SK-N-SH treated with all-trans-retinoic acid at 6 μM for 48 hours (cell line): ENCODE data around the gene TMEM33.

Experiments used
- ATAC-seq: fragments of 200-7000 bp; cut with Tn5 transposase; 3 replicates; pipeline ENCODE4 v1.9.1; 2020; ENCODE audit warnings: mild to moderate bottlenecking, moderate library complexity
- ARNTL ChIP-seq: fragments of 450-650 bp; formaldehyde crosslinking; IDR thresholded peaks from 2 replicates; pipeline ENCODE4 v1.5.0; 2020; ENCODE audit warnings: low read depth, mild to moderate bottlenecking, moderate library complexity, borderline replicate concordance
- BACH2 ChIP-seq: fragments of 250-450 bp; sonication (Bioruptor Pico); IDR thresholded peaks from 2 replicates; pipeline ENCODE4 v1.9.0; 2021; ENCODE audit warnings: mild to moderate bottlenecking, borderline replicate concordance
- GLIS3 ChIP-seq: fragments of 250-450 bp; sonication (Bioruptor Pico); IDR thresholded peaks from 2 replicates; pipeline ENCODE4 v1.5.0; 2020; ENCODE audit warnings: mild to moderate bottlenecking, moderate library complexity
- TCF4 ChIP-seq: fragments of 250-450 bp; sonication (Bioruptor Pico); IDR thresholded peaks from 2 replicates; pipeline ENCODE4 v1.8.0; 2021; ENCODE audit warnings: mild to moderate bottlenecking, moderate library complexity, borderline replicate concordance
- TSHZ2 ChIP-seq: fragments of 250-450 bp; sonication (Bioruptor Pico); IDR thresholded peaks from 2 replicates; pipeline ENCODE4 v1.5.0; 2020; ENCODE audit warnings: mild to moderate bottlenecking, moderate library complexity
- ZC3H10 ChIP-seq: fragments of 250-450 bp; sonication (Bioruptor Pico); IDR thresholded peaks from 2 replicates; pipeline ENCODE4 v1.5.1; 2021; ENCODE audit warnings: mild to moderate bottlenecking, moderate library complexity
- ZFP30 ChIP-seq: fragments of 450-650 bp; formaldehyde crosslinking; IDR thresholded peaks from 2 replicates; pipeline ENCODE4 v1.5.0; 2022; ENCODE audit warnings: mild to moderate bottlenecking, moderate library complexity
- ZNF70 ChIP-seq: fragments of 450-650 bp; formaldehyde crosslinking; IDR thresholded peaks from 2 replicates; pipeline ENCODE4 v1.5.0; 2020; ENCODE audit warnings: mild to moderate bottlenecking, moderate library complexity
- ZNF8 ChIP-seq: fragments of 450-650 bp; formaldehyde crosslinking; IDR thresholded peaks from 2 replicates; pipeline ENCODE4 v1.5.0; 2020; ENCODE audit warnings: mild to moderate bottlenecking, moderate library complexity
- TF ChIP-seq, protein P1 (sequence below): fragments of 250-450 bp; sonication (Bioruptor Pico); IDR thresholded peaks from 2 replicates; pipeline ENCODE4 v1.8.0; 2020; ENCODE audit warnings: mild to moderate bottlenecking, moderate library complexity, borderline replicate concordance
- TF ChIP-seq, protein P2 (sequence below): fragments of 250-450 bp; sonication (Bioruptor Pico); IDR thresholded peaks from 2 replicates; pipeline ENCODE4 v1.8.0; 2021; ENCODE audit warnings: low read depth, mild to moderate bottlenecking, moderate library complexity, borderline replicate concordance

Gene TMEM33

GRCh38 chr4:41934901-41935651 is at the start of gene TMEM33:
TMEM33 (plus strand) TSS chr4:41935429; CDS start chr4:41935485, 56 bp downstream.
- ATAC-seq = peak; percentile 97
- TF ChIP-seq, protein P1, sequence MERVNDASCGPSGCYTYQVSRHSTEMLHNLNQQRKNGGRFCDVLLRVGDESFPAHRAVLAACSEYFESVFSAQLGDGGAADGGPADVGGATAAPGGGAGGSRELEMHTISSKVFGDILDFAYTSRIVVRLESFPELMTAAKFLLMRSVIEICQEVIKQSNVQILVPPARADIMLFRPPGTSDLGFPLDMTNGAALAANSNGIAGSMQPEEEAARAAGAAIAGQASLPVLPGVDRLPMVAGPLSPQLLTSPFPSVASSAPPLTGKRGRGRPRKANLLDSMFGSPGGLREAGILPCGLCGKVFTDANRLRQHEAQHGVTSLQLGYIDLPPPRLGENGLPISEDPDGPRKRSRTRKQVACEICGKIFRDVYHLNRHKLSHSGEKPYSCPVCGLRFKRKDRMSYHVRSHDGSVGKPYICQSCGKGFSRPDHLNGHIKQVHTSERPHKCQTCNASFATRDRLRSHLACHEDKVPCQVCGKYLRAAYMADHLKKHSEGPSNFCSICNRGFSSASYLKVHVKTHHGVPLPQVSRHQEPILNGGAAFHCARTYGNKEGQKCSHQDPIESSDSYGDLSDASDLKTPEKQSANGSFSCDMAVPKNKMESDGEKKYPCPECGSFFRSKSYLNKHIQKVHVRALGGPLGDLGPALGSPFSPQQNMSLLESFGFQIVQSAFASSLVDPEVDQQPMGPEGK = no peak
- no peak for TF ChIP-seq ARNTL
- TF ChIP-seq, protein P2, sequence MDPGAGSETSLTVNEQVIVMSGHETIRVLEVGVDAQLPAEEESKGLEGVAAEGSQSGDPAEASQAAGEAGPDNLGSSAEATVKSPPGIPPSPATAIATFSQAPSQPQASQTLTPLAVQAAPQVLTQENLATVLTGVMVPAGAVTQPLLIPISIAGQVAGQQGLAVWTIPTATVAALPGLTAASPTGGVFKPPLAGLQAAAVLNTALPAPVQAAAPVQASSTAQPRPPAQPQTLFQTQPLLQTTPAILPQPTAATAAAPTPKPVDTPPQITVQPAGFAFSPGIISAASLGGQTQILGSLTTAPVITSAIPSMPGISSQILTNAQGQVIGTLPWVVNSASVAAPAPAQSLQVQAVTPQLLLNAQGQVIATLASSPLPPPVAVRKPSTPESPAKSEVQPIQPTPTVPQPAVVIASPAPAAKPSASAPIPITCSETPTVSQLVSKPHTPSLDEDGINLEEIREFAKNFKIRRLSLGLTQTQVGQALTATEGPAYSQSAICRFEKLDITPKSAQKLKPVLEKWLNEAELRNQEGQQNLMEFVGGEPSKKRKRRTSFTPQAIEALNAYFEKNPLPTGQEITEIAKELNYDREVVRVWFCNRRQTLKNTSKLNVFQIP = no peak
- no peak for TF ChIP-seq BACH2
- TF ChIP-seq TSHZ2 (CRISPR knock-in tag) = 0 out of 2 replicates have a peak, but pooled peaks have one; percentile 16
- no peak for TF ChIP-seq ZFP30 (CRISPR knock-in tag)
- TF ChIP-seq ZC3H10 = no peak
- 0 out of 2 replicates have a peak, but pooled peaks have one; percentile 31 for TF ChIP-seq GLIS3 (CRISPR knock-in tag)

DNA sequence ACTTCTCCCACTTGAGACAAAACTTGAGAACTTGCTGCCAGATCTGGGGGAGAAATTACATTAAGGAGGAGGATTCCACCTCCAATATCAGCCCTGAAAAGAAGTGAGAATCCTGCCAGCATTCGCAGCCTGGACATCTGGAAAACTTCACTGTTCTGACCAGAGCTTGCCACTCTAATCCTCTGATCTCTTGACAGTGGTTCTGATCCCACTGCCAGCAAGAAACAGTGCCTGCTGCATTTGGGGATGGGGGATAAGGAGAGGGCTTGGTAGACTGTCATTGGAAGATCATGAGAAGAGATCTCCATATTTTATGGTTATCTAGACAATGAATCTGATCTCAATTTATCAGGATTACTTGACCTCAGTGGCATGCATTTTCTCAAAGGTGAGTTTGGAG is 49.8 kb upstream of the TMEM33 start:
- no peak for ATAC-seq
- TF ChIP-seq TSHZ2 (CRISPR knock-in tag) (peak; percentile 92), ZNF8 (no peak)

GRCh38 chr4:41887277-41887676 is 48.0 kb upstream of the TMEM33 start:
- no peak for ATAC-seq
- no peak for TF ChIP-seq ZNF70
- no peak for TF ChIP-seq TSHZ2 (CRISPR knock-in tag)

- peak; percentile 29; the same call in 1 of the 3 replicates for ATAC-seq
- no peak for TF ChIP-seq ZFP30 (CRISPR knock-in tag)
- no peak for TF ChIP-seq TCF4
- no peak for TF ChIP-seq BACH2
These were observed 47.2 kb upstream of the TMEM33 start for GRCh38 chr4:41887821-41888686.
